Suppressor macrophage treated with lipopolysaccharide for 1 hour (primary cell): Measurements from ENCODE around the gene NIPAL3.
A peak's percentile ranks its signal among the peaks of the same experiment; 100 is the strongest.
"Not testable (repeated sequence)": the region's sequence is repeated elsewhere in the genome, so short reads cannot be mapped to it uniquely, and the experiment has no call there.

ENCODE experiments used
- DNase-seq, 3 donors: peaks; one replicate each; pipeline ENCODE4 v3.0.0-alpha.2; 2020 to 2022

The NIPAL3 gene

DNA sequence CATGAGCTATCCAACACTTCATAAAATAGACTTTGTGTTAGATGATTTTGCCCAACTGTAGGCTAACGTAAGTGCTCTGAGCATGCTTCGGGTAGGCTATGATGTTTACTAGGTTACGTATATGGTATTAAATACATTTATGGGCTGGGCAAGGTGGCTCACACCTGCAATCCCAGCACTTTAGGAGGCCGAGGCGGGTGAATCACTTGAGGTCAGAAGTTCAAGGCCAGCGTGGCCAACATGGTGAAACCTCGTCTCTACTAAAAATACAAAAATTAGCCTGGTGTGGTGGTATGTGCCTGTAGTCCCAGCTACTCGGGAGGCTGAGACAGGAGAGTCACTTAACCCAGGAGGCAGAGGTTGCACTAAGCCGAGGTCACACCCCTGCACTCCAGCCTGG lies 77.3 kb downstream of the NIPAL3 start:
- DNase-seq = not testable (repeated sequence)

DNA sequence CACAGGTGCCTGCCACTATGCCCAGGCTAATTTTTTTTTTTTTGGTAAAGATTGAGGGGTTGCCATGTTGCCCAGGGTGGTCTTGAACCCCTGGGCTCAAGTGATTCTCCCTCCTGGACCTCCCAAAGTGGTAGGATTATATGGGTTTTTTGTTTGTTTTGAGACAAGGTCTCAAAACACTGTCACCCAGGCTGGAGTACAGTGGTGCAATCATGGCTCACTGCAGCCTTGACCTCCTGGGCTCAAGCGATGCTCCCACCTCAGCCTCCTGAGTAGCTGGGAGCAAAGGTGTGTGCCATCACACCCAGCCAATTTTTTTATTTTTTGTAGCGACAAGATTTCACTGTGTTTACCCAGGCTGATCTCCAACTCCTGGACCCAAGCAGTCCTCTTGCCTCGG lies 78.2 kb downstream of the NIPAL3 start:
- no peak for DNase-seq

DNA sequence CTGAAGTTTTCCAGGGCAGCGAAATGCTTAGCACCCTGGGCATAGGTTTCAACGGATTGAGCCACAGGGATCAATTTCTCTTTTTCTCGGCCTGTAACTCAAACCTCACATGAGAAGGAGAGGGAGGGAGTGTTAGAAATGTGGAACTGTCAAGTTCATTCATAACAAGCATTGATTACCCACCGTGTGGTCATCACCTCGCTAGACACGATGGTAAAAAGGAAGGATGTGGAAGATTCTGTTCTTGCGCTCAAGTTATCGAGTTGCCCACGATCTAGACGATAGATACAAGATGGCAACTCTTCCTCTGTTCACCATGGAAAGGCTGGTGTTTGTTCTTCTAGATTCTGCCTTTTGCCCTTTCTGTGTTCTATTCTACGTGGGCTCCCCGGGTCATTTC lies 83.0 kb downstream of the NIPAL3 start:
- no peak for DNase-seq

DNA sequence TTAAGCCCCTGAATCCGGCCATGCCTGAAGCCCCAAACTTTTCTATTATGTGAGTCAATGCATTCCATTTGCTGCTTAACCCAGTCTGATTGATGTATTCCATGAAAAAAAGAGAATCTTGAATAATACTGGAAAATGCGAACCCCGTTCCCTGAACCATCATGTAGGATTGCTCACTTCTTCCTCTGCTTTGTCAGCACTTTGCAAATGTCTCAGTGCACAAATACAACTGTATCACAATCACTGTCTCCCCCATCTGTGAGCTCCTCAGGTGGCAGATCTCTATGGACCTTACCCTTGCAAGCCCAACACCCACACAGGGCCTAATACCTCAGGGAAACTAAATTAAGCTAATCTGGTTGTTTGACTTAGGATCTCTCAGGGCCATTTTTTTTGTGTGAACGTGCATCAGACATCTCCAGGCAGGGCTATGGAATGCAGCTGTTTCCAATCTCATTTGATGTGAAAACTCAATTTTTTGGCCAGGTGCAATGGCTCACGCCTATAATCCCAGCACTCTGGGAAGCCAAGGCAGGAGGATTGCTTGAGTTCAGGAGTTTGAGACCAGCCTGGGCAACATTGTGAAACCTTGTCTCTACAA lies 84.9 kb downstream of the NIPAL3 start:
- no peak for DNase-seq

DNA sequence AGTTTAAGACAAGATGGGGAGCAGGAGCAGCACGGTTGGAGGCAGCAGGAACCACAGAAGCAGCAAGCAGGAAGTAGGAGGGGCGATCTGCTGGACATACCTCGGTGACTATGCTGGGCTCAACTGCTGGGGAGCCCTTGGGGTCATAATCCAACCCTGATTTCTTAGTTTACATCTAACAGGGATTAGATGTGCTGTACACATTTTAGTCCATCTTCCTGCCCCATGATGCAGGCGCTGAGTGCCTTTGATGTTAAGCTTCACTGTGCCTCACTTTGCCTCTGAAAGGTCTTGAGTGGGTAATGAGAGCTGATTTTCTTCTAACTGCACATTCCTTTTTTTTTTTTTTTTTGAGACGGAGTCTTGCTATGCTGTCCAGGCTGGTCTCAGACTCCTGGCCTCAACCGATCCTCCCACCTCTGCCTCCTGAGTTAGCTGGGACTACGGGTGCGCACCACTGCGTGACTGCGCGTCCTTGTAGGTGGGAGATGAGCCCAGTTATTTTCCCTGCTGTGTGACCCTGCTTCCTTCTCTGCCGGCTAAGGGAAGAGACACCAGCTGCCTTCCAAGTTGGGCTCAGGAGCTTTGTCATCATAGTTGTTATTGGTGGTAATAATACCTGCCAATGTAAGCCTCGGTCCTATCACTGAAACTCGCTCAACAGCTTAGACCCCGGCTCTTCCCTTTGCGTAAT lies 85.9 kb downstream of the NIPAL3 start:
- peak; percentile 63 to 74 (median 68) for DNase-seq

DNA sequence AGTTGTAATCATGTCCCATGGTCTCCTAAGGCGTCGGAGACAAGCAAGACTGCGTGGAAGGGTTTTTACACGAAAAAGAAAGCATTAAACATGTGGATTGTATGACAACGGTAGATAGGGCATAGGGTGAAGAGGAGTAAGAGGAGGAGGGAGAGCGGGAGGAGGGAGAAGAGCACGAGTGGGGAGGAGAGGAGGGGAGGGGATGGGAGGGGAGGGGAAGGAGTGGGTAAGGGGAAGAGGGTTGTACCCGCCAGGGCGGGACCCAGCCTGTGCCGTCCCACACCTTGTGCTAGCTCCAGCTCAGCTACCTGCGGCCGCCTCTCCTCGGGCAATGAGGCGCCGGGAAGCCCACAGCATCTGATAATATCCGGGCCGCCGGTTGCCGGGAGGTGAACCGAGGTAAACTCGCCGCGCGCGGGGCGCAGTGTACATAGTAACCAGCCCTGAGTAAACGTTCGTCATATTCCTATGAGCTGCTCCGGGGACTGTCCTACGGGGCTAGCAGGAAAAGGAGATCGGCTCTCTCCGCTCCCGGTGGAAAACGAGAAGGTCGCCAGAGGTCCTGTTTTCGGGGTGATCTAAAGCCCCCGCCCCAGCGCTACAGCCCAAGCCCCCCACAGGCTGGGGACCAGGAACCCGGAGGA lies 86.6 kb downstream of the NIPAL3 start:
- peak; percentile 68 to 81 (median 70) for DNase-seq

DNA sequence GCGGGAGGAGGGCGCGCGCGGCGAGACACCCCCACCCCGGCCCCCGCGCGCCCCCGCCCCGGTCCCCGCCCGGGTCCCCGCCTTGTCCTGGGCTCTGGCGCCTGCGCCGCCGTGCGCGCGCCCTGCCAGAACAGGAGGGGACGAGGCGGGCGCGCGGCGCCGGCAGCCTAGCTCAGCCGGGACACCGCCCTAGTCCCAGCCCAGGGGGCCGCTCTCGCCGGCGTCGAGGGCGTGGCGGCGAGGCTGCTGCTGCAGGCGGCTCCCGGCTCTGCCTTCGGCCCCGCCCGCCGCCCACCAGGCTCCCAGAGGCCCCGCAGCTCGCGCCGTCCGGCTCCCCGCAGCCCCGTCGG lies 87.1 kb downstream of the NIPAL3 start, which contains the start of gene RCAN3:
TSS of gene RCAN3 (plus strand) at position 128 of the 350 bp plus-strand sequence. CDS start 11,537 bp downstream, outside the sequence.
- DNase-seq = peak; percentile 92 to 98 (median 96)

DNA sequence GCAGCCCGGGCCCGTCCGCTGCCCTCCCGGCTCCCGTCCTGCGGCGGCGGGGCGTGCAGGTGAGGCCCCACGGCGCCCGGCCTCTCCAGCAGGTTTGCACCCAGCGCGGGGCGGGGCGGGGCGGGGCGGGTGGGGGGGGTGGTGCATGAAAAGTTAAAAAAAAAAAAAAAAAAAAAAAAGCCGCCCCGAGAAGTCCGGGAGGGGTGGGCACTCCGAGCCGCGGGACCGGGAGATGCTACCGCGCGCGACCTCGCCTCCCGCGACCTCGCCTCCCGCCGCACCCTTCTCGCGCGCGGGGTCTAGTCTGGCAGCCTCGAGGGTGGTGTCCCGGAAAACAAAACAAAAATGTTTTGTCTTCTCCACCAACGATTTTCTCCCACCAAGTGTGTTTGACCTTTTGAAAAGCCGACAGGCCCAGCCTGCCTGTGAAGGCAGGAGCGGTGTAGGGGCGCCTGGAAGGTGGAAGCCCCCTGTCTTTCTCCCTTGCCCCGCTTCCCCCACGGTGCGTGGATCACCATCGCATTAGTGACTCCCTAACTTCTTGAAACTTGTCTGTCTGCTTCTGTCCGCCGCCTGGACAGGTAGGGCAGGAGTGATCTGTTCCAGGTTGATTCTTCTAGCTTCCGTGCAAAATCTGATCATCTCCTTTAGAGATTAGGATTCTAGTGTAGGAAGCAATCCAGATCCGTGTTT lies 87.6 kb downstream of the NIPAL3 start:
- peak in 1 of 3 donors; percentile 25 for DNase-seq

DNA sequence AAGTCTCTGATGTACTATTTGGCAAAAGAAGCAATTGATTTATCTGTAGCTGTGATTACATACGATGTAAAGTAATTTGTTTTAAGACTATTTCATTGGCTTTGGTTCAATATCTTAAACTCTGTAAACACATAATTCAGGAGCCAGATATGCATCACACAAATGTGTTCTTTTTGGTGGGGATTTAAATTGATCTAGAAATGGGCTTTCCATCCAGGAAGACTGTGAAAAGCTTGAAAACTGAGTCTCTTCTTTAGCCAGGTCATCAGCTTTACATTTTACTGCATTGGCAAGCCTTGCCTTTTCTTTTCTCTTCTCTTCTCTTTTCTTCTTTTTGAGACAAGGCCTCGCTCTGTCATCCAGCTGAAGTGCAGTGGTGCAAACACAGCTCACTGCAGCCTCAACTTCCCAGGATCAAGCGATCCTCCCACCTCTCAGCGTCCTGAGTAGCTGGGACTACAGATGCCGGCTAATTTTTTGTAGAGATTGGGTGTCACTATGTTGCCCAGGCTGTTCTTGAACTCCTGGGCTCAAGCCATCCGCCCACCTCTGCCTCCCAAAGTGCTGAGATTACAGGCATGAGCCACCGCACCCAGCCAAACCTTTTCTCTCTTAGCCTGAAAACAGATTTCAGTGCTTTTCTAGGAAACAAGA lies 88.4 kb downstream of the NIPAL3 start:
- DNase-seq = no peak

DNA sequence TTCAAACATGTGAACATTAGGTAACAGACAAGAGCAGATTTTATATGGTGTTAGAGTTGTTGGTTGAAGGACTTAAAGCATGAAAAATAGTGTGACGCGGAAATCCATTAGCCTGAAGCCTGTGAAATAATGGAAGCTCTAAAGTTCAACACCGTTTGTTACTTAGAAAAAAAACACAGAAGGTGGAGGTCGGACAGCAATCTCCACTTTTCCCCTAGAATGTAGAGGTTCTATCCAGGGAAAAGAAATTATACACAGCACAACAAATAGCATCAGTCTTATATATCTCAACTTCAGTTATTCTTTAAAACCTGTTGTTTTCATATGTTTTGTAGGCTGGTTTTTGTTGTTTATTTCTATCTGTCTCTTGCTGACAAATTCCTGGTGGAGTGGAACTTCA lies 89.0 kb downstream of the NIPAL3 start:
- DNase-seq = no peak

DNA sequence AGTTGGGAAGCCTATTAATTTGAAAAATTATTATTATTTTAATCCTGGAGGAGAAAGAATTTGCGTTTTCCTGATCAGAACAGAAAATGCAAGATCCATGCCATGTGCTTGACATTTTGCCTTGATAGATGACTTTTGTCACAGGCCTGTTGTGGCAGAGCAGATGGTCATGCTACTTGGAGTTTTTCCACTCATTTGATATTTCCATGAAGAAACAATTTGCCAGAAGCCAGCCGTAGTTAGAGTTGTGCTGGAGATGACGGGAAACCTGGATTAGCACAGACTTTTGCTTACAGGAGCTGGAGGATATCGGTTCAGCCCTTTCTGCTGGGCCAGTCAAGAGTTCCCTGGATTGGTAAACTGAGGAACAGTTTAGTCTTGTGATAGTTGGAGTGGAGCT lies 90.2 kb downstream of the NIPAL3 start:
- no peak for DNase-seq

DNA sequence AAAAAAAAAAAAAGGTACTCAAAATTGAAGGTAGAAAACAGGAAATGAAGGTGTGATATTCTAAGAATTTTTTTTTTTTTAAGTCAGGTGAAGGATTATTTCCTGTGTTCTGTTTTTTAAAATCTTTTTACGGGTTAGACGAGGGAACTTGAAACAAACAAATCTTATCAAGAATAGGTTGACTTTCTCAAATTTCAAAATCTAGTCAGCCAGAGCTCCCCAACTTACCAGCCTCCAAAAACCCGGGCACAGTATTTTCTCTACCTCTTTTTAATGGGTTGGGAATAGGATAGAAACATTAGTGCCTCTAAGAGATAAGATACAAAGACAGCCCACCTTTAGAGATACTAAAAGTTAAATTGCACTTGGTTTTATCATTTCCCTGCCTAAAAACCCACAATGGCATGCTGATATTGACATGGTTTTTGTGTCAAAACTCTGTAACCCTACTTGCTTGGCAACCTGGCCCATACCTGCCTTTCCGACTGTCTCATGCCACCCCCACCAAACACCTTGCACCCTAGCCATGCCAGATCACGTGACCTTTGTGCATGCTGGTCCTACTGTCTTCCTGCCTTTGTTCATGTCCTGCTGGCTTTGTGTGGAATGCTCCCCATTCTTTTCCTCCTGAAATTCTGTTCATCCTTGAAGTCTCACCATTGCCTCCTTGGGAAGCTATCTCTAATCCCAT lies 91.2 kb downstream of the NIPAL3 start:
- no peak for DNase-seq

DNA sequence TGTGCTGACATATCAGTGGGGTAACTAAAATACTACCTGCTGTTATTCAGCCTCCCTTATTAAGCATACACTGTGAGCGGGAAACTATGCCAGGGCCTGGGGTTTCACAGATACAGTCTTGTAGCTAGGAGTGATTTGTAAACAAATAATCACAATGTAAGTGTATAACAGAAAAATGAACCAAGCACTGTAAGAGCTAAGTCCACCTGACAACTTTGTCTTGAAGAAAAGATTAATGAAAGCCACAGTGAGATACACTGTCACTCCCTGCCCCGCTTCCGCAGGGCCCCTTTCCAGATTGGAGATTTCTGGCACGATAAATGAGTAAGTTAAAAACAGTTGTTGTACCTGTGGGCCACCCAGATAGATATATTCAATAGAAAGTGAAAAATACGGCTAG lies 91.8 kb downstream of the NIPAL3 start:
- no peak for DNase-seq

DNA sequence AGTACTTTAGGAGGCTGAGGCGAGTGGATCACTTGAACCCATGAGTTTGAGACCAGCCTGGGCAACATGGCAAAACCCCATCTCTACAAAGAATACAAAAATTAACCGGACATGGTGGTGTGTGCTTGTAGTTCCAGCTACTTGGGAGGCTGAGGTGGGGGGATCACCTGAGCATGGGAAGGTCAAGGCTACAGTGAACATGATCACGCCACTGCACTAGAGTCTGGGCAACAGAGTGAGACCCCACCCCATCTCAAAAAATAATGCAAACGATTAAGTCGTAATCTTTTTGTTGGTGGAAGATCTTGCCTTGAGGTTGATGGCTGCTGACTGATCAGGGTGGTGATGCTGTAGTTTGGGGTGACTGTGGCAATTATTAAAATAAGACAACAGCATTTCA lies 93.3 kb downstream of the NIPAL3 start:
- DNase-seq = no peak

DNA sequence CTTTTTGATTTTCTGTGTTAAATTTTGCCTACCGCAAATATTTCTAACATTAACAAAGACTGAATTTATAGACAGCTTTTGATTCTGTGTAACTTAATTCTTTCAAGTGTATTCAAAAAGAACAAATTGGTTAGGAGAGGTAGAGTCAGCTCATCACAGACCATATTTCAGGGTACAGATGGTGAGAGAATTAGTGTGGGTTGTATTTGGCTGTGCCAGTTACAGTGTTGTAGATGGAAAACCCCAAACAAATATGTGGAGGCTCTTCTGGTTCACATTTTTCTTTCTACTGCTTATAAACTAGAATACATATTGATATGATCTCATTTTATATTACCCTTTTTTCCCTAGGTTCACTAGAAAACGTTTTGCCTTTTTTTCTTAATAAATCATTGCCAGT lies 98.1 kb downstream of the NIPAL3 start:
- no peak for DNase-seq

DNA sequence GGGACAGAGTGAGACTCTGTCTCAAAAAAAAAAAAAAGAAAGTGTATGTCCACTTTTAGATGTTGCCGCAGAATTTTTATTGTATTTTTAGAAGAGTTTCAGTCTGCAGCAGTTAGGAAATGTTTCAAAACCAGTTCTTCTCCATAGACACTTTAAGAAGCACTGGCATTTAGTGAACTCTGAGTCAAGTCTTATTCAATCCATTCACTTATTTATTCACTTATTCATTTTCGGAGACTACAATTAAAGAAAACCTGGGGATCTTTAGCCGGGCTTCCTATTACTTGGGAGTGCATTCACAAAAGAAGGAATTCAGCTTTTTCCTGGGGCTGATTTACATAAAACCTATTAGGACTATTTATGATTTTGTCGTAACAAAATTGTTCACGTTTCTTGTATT lies 99.3 kb downstream of the NIPAL3 start:
- no peak for DNase-seq

DNA sequence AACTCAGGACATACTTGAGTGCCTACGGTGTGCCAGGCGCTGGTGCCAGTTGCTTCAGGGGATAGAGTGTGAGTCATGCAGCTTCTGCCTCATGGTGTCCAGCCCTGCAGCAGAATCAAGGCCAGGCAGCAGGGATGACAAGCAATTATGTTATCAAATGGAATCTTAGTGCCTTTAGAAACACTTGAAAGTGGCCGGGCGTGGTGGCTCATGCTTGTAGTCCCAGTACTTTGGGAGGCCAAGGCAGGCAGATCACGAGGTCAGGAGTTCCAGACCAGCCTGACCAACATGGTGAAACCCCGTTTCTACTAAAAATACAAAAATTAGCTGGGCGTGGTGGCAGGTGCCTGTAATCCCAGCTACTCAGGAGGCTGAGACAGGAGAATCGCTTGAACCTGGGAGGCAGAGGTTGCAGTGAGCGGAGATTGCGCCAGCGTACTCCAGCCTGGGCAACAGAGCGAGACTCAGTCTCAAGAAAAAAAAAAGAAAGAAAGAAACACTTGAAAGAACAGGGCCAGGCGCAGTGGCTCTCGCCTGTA lies 100.1 kb downstream of the NIPAL3 start:
- DNase-seq = not testable (repeated sequence)

DNA sequence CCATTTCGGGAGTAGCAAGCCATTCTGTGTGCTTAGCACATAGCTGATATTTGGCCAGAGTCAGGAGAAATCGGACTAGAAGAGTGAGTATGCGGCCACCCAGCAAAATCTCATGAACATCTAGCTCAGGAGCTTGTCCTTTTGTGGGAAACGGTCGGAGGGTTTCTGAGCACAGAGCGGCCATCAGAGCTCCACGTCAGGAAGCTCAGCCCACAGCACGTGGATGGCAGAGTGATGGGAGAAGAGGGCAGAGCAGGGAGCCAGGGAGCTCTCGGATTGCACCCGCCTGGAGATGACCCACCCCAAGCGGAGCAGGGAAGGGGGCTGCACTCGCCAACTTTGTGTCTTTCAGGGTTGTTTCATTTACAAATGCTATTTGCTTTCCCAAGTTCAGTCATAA lies 100.9 kb downstream of the NIPAL3 start:
- DNase-seq = no peak

DNA sequence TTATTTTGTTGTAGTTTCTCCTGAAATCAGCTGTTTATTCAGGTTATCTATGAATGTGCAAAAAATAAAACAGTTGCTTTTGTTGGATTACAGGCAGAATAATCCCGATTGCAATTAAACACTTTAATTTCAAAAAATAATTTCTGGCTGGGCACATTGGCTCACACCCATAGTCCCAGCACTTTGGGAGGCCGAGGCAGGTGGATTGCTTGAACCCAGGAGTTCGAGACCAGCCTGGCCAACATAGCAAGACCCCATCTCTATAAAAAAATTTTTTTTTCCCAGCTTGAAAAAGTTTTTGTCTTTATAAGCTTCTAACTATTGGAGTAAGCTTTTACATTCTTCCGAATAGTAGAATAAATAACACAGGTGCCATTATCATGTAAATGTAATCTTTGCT lies 102.3 kb downstream of the NIPAL3 start:
- no peak for DNase-seq

DNA sequence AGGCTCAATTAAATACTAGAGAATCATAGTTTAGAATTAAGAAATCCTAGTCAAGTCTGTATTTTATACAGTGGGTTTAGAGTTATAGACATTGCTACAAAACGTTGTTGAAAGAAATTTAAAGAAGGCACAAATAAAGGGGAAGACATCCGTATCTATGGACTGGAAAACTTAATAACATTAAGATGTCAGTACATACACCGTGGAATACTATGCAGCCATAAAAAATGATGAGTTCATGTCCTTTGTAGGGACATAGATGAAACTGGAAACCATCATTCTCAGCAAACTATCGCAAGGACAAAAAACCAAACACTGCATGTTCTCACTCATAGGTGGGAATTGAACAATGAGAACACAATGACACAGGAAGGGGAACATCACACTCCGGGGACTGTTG lies 104.7 kb downstream of the NIPAL3 start:
- DNase-seq = not testable (repeated sequence)
